Osteocyte (in vitro differentiated cells): ENCODE data around the gene LAMC2. TPM values are rescaled to one million over a fixed set of nuclear protein-coding genes. Genes with fewer than 3 reads are reported as not detected.

ENCODE experiments used
- DNase-seq: peaks from one replicate; pipeline ENCODE4 v3.0.0; 2021; ENCODE audit warnings: mixed read lengths; ENCODE audit not compliant: unreplicated experiment; ENCODE audit errors: extremely low spot score
- H3K27ac Mint-ChIP-seq: one replicate; pipeline ENCODE4 v1.8.0; 2021; ENCODE audit warnings: mild to moderate bottlenecking, mixed read lengths; ENCODE audit not compliant: unreplicated experiment
- H3K27me3 Mint-ChIP-seq: one replicate; pipeline ENCODE4 v1.8.0; 2021; ENCODE audit warnings: mixed read lengths; ENCODE audit not compliant: unreplicated experiment
- H3K36me3 Mint-ChIP-seq: one replicate; pipeline ENCODE4 v1.8.0; 2021; ENCODE audit warnings: mixed read lengths; ENCODE audit not compliant: unreplicated experiment
- H3K4me1 Mint-ChIP-seq: one replicate; pipeline ENCODE4 v1.8.0; 2021; ENCODE audit warnings: mixed read lengths; ENCODE audit not compliant: unreplicated experiment
- H3K4me3 Mint-ChIP-seq: one replicate; pipeline ENCODE4 v1.8.0; 2021; ENCODE audit warnings: mild to moderate bottlenecking, moderate library complexity, mixed read lengths; ENCODE audit not compliant: unreplicated experiment
- H3K9me3 Mint-ChIP-seq: one replicate; pipeline ENCODE4 v1.8.0; 2021; ENCODE audit warnings: mixed read lengths; ENCODE audit not compliant: unreplicated experiment
- total RNA-seq: library from RNA; stranded (reverse); gene quantifications from 2 replicates; pipeline ENCODE4 v1.2.1, GENCODE V29; 2021
- TF ChIP-seq, protein P1 (sequence below): fragments of 200-600 bp; sonication (generic); IDR thresholded peaks from 2 replicates; pipeline ENCODE4 v1.5.0; 2021; ENCODE audit warnings: antibody characterized with exemption, mild to moderate bottlenecking, moderate library complexity

LAMC2 gene
- total RNA-seq, 1 donor from 2014 or later: 3.5 TPM

DNA sequence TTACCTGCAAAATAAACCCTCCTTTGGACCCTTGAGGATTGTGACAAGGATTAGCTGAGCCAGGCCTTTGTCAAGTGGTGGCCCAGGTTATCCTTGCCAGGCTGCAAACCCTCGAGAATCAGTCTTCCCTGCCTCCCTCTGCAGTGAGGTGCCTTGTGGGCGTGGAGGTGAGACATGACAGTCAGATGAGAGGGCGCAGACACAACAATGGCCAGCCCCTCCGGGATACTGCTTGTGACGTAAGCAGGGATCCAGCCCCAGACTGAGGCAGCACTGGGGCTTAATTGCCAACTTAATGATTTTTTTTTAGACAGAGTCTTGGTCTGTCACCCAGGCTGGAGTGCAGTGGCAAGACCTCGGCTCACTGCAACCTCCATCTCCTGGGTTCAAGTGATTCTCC lies 104.6 kb downstream of the LAMC2 start:
- Mint-ChIP-seq H3K4me1 (peaks cover 18% of the 10 kb centered on the region), H3K4me3 (no peak overlapping the region), H3K27me3 (peaks cover 2% of the 10 kb centered on the region), H3K9me3 (no peaks in the 10 kb centered on the region), H3K27ac (no peak overlapping the region), H3K36me3 (no peaks in the 10 kb centered on the region)
- TF ChIP-seq, protein P1, sequence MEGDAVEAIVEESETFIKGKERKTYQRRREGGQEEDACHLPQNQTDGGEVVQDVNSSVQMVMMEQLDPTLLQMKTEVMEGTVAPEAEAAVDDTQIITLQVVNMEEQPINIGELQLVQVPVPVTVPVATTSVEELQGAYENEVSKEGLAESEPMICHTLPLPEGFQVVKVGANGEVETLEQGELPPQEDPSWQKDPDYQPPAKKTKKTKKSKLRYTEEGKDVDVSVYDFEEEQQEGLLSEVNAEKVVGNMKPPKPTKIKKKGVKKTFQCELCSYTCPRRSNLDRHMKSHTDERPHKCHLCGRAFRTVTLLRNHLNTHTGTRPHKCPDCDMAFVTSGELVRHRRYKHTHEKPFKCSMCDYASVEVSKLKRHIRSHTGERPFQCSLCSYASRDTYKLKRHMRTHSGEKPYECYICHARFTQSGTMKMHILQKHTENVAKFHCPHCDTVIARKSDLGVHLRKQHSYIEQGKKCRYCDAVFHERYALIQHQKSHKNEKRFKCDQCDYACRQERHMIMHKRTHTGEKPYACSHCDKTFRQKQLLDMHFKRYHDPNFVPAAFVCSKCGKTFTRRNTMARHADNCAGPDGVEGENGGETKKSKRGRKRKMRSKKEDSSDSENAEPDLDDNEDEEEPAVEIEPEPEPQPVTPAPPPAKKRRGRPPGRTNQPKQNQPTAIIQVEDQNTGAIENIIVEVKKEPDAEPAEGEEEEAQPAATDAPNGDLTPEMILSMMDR: no peak
- no peak for DNase-seq

- DNase-seq: no peak
- Mint-ChIP-seq H3K27ac (no peak overlapping the region), H3K9me3 (no peaks in the 10 kb centered on the region), H3K4me3 (no peak overlapping the region), H3K27me3 (peaks cover 2% of the 10 kb centered on the region), H3K36me3 (no peaks in the 10 kb centered on the region), H3K4me1 (peaks cover 18% of the 10 kb centered on the region)
- TF ChIP-seq, protein P1: no peak
Measured at GRCh38 chr1:183291216-183291762, 105.2 kb downstream of the LAMC2 start.

DNA sequence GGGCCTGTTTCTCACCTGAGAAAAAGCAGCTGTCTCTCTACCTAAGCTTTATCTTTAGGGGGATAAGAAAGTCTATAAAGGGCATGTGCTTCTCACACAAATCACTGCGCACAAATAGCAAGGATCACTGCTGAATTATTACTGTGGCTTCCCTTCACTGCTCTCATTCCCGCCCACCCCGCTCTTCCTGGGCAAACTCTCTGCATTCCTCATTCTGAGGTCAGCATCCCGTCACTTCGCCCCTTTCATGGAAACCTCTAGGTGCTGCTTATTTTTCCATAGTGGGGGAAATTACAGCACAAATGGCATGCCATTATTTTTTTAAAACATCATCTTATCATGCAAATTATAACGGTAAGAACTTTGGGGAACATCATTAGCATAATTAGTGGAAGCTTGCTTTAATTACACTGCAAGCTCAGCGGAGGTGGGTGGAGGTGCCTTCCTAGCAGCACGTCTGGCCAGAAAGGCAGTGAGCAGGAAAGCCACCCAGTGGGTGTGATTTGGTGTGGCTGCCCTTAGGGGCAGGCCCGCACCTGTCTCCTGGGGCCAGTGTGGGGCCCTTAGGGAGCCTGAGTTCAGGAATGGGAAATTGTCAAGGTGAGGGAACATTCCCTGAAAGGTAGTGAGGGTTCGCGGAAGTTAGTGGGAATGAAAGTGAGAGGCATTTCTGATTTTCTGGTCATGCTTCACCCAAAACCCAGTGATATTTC lies 105.9 kb downstream of the LAMC2 start:
- no peaks in the 10 kb centered on the region for H3K36me3 Mint-ChIP-seq
- H3K27ac Mint-ChIP-seq: no peak overlapping the region
- TF ChIP-seq, protein P1: no peak
- no peak overlapping the region for H3K4me3 Mint-ChIP-seq
- H3K4me1 Mint-ChIP-seq: peaks cover 14% of the 10 kb centered on the region
- no peak for DNase-seq
- peaks cover 2% of the 10 kb centered on the region for H3K27me3 Mint-ChIP-seq
- no peaks in the 10 kb centered on the region for H3K9me3 Mint-ChIP-seq

- H3K27ac Mint-ChIP-seq: no peak overlapping the region
- H3K4me1 Mint-ChIP-seq: peaks cover 7% of the 10 kb centered on the region
Measured at GRCh38 chr1:183293241-183293640, 107.2 kb downstream of the LAMC2 start.

GRCh38 chr1:183293876-183294275 lies 107.8 kb downstream of the LAMC2 start:
- TF ChIP-seq, protein P1: no peak
- no peak for DNase-seq
- Mint-ChIP-seq H3K4me3 (no peak overlapping the region), H3K36me3 (no peaks in the 10 kb centered on the region), H3K9me3 (no peaks in the 10 kb centered on the region), H3K27me3 (no peaks in the 10 kb centered on the region), H3K27ac (no peak overlapping the region), H3K4me1 (peaks cover 7% of the 10 kb centered on the region)

More at GRCh38 chr1:183293241-183293640, 107.2 kb downstream of the LAMC2 start:
- H3K4me3 Mint-ChIP-seq: no peak overlapping the region
- peaks cover 2% of the 10 kb centered on the region for H3K27me3 Mint-ChIP-seq
- TF ChIP-seq, protein P1: no peak
- H3K9me3 Mint-ChIP-seq: no peaks in the 10 kb centered on the region
- no peaks in the 10 kb centered on the region for H3K36me3 Mint-ChIP-seq
- no peak for DNase-seq

Other genes with a start within 250 kb of the LAMC2 start
- gene SHCBP1L, start 233.1 kb upstream of the LAMC2 start, total RNA-seq: not detected in 2 replicates
- 369 and 384 TPM in 2 replicates for gene LAMC1, start 162.8 kb upstream of the LAMC2 start, total RNA-seq
- gene NMNAT2, start 232.1 kb downstream of the LAMC2 start, total RNA-seq: 1.1 and 2.2 TPM in 2 replicates